PC-9 (cell line): ENCODE data around the gene HEY2. TPM values are rescaled to one million over a fixed set of nuclear protein-coding genes. Genes with fewer than 3 reads are reported as not detected.

Experiments
- BruUV-seq: library from RNA; stranded (reverse); fragments of 400-500 nt; replicated peaks from 2 replicates; lab custom pipeline; 2021; lab: Mats Ljungman, UMichigan
- CTCF ChIA-PET: fragments of 300-600 bp; sonication (Branson Sonifier 250); formaldehyde crosslinking; loops from one replicate; lab custom pipeline; 2022; ENCODE audit warnings: antibody characterized with exemption; lab: Charles Lee
- POLR2A ChIA-PET: fragments of 300-600 bp; sonication (Branson Sonifier 250); formaldehyde crosslinking; loops from one replicate; lab custom pipeline; 2022; ENCODE audit warnings: antibody characterized with exemption; ENCODE audit not compliant: unreplicated experiment; lab: Charles Lee
- DNase-seq, 2 experiments: peaks; one replicate each; pipeline versions ENCODE4 v3.0.0 to v3.0.0-alpha.2; 2015 to 2022; ENCODE audit warnings: mixed read lengths in 1 of 2
- H2AFZ ChIP-seq: fragments of 200-600 bp; sonication (generic); 2 replicates; pipeline ENCODE4 v1.8.1; 2017; ENCODE audit warnings: antibody characterized with exemption
- H3F3A ChIP-seq: fragments of 200-600 bp; sonication (generic); 2 replicates; pipeline ENCODE4 v1.8.1; 2017; ENCODE audit warnings: antibody characterized with exemption, mild to moderate bottlenecking, low read depth; ENCODE audit not compliant: insufficient read depth
- H3K27ac ChIP-seq: fragments of 200-600 bp; sonication (generic); 2 replicates; pipeline ENCODE4 v1.6.1; 2016; ENCODE audit warnings: mixed run types
- H3K27me3 ChIP-seq: fragments of 200-600 bp; sonication (generic); 2 replicates; pipeline ENCODE4 v1.6.1; 2016; ENCODE audit warnings: low read depth, mixed run types; ENCODE audit not compliant: insufficient read depth
- H3K36me3 ChIP-seq: fragments of 200-600 bp; sonication (generic); 2 replicates; pipeline ENCODE4 v1.6.1; 2016; ENCODE audit warnings: low read depth, mixed run types
- H3K4me1 ChIP-seq: fragments of 200-600 bp; sonication (generic); replicated peaks from 2 replicates; pipeline ENCODE4 v1.6.1; 2016; ENCODE audit warnings: mixed run types; ENCODE audit not compliant: insufficient read depth
- H3K4me2 ChIP-seq: fragments of 200-600 bp; sonication (generic); 2 replicates; pipeline ENCODE4 v1.6.1; 2017; ENCODE audit warnings: mixed run types
- H3K4me3 ChIP-seq: fragments of 200-600 bp; sonication (generic); 2 replicates; pipeline ENCODE4 v1.6.1; 2016; ENCODE audit warnings: mixed run types
- H3K79me2 ChIP-seq: fragments of 200-600 bp; sonication (generic); 2 replicates; pipeline ENCODE4 v1.6.1; 2017; ENCODE audit warnings: low read depth, mixed run types
- H3K9me2 ChIP-seq: fragments of 200-600 bp; sonication (generic); 2 replicates; pipeline ENCODE4 v1.8.1; 2017; ENCODE audit warnings: mild to moderate bottlenecking; ENCODE audit not compliant: insufficient read depth
- H3K9me3 ChIP-seq: fragments of 200-600 bp; sonication (generic); 2 replicates; pipeline ENCODE4 v1.8.1; 2016; ENCODE audit warnings: low read depth; ENCODE audit not compliant: insufficient read depth
- H4K20me1 ChIP-seq: fragments of 200-600 bp; sonication (generic); 2 replicates; pipeline ENCODE4 v1.8.1; 2017; ENCODE audit not compliant: insufficient read depth
- EZH2 ChIP-seq: fragments of 200-600 bp; sonication (generic); IDR thresholded peaks from 2 replicates; pipeline ENCODE4 v1.8.0; 2017; ENCODE audit warnings: antibody characterized with exemption, low read depth
- intact Hi-C: fragments of 100-400 bp; cut with micrococcal nuclease; formaldehyde crosslinking; loops from one replicate; pipeline ENCODE4 v1.10.0; 2022; ENCODE audit not compliant: unreplicated experiment
- total RNA-seq: library from RNA; stranded (reverse); gene quantifications from 2 replicates; pipeline ENCODE4 v1.2.3, GENCODE V29; 2021
- TF ChIP-seq, protein P1 (sequence below): fragments of 200-600 bp; sonication (generic); conservative IDR thresholded peaks from 2 replicates; pipeline ENCODE4 v1.6.1; 2017; ENCODE audit warnings: mixed run types, antibody characterized with exemption, mild to moderate bottlenecking, moderate library complexity

Gene HEY2
- total RNA-seq, 1 experiment from 2014 or later, result not detected

DNA sequence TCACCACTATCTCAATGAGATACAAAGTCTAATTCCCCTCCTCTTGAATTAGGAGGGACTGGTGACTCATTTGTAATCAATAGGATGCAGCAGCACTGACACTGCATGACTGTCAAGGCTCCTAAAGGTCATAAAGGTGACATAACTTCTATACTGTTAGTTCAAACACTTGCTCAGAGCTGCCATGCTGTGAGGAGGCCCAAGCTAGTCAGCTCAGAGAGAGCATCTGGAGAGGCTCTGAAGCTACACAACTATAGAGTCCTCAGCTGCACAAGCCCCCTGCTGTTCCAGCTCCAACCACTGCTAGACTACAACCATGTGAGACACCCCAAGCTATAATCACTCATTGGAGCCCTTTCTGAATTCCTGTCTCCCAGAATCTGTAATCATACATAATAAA is 17.0 kb upstream of the HEY2 start:
- H3K4me1 ChIP-seq, result no peaks in the 10 kb centered on the region
- no peak overlapping the region for H3K4me3 ChIP-seq
- H3K4me2 ChIP-seq, result no peak overlapping the region
- TF ChIP-seq, protein P1, sequence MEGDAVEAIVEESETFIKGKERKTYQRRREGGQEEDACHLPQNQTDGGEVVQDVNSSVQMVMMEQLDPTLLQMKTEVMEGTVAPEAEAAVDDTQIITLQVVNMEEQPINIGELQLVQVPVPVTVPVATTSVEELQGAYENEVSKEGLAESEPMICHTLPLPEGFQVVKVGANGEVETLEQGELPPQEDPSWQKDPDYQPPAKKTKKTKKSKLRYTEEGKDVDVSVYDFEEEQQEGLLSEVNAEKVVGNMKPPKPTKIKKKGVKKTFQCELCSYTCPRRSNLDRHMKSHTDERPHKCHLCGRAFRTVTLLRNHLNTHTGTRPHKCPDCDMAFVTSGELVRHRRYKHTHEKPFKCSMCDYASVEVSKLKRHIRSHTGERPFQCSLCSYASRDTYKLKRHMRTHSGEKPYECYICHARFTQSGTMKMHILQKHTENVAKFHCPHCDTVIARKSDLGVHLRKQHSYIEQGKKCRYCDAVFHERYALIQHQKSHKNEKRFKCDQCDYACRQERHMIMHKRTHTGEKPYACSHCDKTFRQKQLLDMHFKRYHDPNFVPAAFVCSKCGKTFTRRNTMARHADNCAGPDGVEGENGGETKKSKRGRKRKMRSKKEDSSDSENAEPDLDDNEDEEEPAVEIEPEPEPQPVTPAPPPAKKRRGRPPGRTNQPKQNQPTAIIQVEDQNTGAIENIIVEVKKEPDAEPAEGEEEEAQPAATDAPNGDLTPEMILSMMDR, result no peak
- no peak for TF ChIP-seq EZH2
- H2AFZ ChIP-seq, result no peak overlapping the region
- no peak overlapping the region for H3K27ac ChIP-seq
- intact Hi-C loops, result no loop called here
- H3K9me3 ChIP-seq, result no peaks in the 10 kb centered on the region
- H3F3A ChIP-seq, result no peaks in the 10 kb centered on the region
- no peaks in the 10 kb centered on the region for H3K9me2 ChIP-seq
- DNase-seq, result no peak
- ChIA-PET POLR2A (no interaction called here), CTCF (no interaction called here)
- no TSS peak for BruUV-seq
- no peaks in the 10 kb centered on the region for H3K36me3 ChIP-seq
- H3K27me3 ChIP-seq, result no peaks in the 10 kb centered on the region
- no peaks in the 10 kb centered on the region for H4K20me1 ChIP-seq
- no peaks in the 10 kb centered on the region for H3K79me2 ChIP-seq

DNA sequence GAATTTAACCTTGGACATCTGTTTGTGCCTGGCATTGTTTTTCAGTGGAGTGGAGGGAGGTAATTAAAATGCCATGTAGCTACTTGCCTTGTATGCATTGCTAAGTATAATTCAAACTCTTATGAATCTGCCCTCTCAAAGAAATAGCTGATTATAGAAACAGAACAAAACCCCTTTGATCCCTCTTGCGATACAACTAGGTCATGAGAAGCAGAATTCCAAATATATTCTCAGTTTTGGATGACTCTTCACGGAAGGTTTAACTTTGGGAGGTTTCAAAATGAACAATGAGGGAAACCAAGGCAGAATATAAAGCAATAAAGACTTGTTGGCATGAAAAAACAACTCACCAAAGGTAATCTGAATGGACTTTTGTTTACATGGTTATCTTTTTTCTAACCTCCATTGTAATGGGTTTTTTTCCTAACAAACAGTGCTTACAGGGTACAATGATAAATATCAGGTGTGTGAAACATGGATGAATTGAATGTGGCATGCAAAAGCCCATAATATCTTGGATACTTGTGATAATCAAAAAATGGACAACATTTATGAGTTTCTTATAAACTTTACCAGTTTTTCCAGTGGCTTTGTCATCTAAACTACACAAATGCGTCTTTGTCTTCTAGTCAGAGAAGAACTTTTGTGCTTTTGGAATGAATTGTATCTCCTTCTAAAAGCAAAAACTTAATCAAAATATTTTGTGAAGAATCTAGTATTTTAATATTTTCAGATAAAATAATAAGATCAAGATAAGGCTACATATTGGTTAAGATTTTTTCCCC is 15.7 kb upstream of the HEY2 start:
- POLR2A ChIA-PET, result no interaction called here
- no peaks in the 10 kb centered on the region for H3F3A ChIP-seq
- BruUV-seq, result no TSS peak
- H2AFZ ChIP-seq, result no peak overlapping the region
- no peak for DNase-seq
- H3K4me2 ChIP-seq, result no peak overlapping the region
- intact Hi-C loops, result no loop called here
- H3K9me3 ChIP-seq, result no peaks in the 10 kb centered on the region
- H3K9me2 ChIP-seq, result no peaks in the 10 kb centered on the region
- no peaks in the 10 kb centered on the region for H3K27me3 ChIP-seq
- no peaks in the 10 kb centered on the region for H3K4me1 ChIP-seq
- no peaks in the 10 kb centered on the region for H4K20me1 ChIP-seq
- H3K36me3 ChIP-seq, result no peaks in the 10 kb centered on the region
- H3K4me3 ChIP-seq, result no peak overlapping the region
- CTCF ChIA-PET, result no interaction called here
- H3K27ac ChIP-seq, result no peak overlapping the region
- H3K79me2 ChIP-seq, result no peaks in the 10 kb centered on the region
- no peak for TF ChIP-seq EZH2
- TF ChIP-seq, protein P1, result no peak

DNA sequence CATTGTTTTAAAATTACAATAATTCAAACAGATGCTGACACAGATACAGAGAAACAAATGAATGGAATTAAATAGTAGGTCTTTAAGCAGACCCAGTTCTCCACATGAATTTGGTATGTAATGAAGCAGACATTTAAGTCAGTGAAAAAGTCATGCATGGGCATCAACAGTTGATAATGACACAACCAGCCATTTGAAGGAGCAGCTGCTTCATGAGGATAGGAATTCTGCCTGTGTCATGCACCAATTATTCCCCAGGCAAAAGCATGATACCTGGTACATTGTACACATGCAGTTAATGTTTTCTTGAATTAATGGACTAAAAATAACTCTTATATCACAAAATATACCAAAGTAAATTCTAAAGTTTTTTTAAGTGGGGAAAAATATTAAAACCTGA is 11.2 kb upstream of the HEY2 start:
- CTCF ChIA-PET, result no interaction called here
- POLR2A ChIA-PET, result no interaction called here
- Histone ChIP-seq H3K9me2 (no peaks in the 10 kb centered on the region), H3K79me2 (no peaks in the 10 kb centered on the region), H3K27me3 (no peaks in the 10 kb centered on the region), H3K9me3 (no peaks in the 10 kb centered on the region), H3K4me2 (no peak overlapping the region), H3F3A (no peaks in the 10 kb centered on the region), H3K27ac (no peak overlapping the region), H3K36me3 (no peaks in the 10 kb centered on the region), H3K4me1 (no peaks in the 10 kb centered on the region), H3K4me3 (no peak overlapping the region), H4K20me1 (no peaks in the 10 kb centered on the region), H2AFZ (no peak overlapping the region)
- intact Hi-C loops, result no loop called here
- DNase-seq, result no peak
- TF ChIP-seq EZH2, result no peak
- TF ChIP-seq, protein P1, result no peak
- BruUV-seq, result no TSS peak
